HepG2 (cell line): ENCODE data around the gene SURF1. TPM values are rescaled to one million over a fixed set of nuclear protein-coding genes. Genes with fewer than 3 reads are reported as not detected.

ENCODE experiments used
- AGO1 ChIP-seq: fragments of 200-400 bp; formaldehyde crosslinking; IDR thresholded peaks from 2 replicates; pipeline ENCODE4 v1.6.1; 2017; ENCODE audit warnings: mild to moderate bottlenecking, low read depth, low read length, moderate library complexity; ENCODE audit not compliant: poor library complexity, severe bottlenecking
- AHDC1 ChIP-seq: sonication (generic); formaldehyde crosslinking; IDR thresholded peaks from 2 replicates; pipeline ENCODE4 v1.5.1; 2020; ENCODE audit warnings: mild to moderate bottlenecking, missing genetic modification reagents, borderline replicate concordance
- AKAP8 ChIP-seq: sonication (generic); formaldehyde crosslinking; IDR thresholded peaks from 2 replicates; pipeline ENCODE4 v1.5.1; 2020; ENCODE audit warnings: mild to moderate bottlenecking, missing genetic modification reagents
- CCAR2 ChIP-seq: fragments of 200-400 bp; formaldehyde crosslinking; optimal IDR thresholded peaks from 2 replicates; pipeline ENCODE3; 2018; ENCODE audit warnings: low read depth, mild to moderate bottlenecking, low read length, moderate library complexity
- CSRNP2 ChIP-seq: sonication (generic); formaldehyde crosslinking; conservative IDR thresholded peaks from 2 replicates; pipeline ENCODE4 v1.8.0; 2022; ENCODE audit warnings: low read depth, missing genetic modification reagents
- FOXC1 ChIP-seq: sonication (generic); formaldehyde crosslinking; IDR thresholded peaks from 2 replicates; pipeline ENCODE4 v1.8.0; 2022; ENCODE audit warnings: mild to moderate bottlenecking, missing genetic modification reagents, borderline replicate concordance
- FOXK1 ChIP-seq: sonication (generic); formaldehyde crosslinking; IDR thresholded peaks from 2 replicates; pipeline ENCODE4 v1.4.0; 2020; ENCODE audit warnings: low read depth, missing genetic modification reagents, borderline replicate concordance
- FOXM1 ChIP-seq: sonication (generic); formaldehyde crosslinking; IDR thresholded peaks from 2 replicates; pipeline ENCODE4 v1.5.0; 2020; ENCODE audit warnings: missing genetic modification reagents
- HNF4G ChIP-seq, 2 experiments: sonication (generic) in 1 of 2; formaldehyde crosslinking in 1 of 2; IDR thresholded peaks; 2 replicates each; pipeline versions ENCODE4 v1.4.0 to v1.6.1; 2011 to 2020; ENCODE audit warnings: borderline replicate concordance in 2 of 2, low read depth in 2 of 2, mild to moderate bottlenecking in 2 of 2, low read length in 1 of 2, missing genetic modification reagents in 1 of 2, moderate library complexity in 1 of 2
- MTF2 ChIP-seq: sonication (generic); formaldehyde crosslinking; IDR thresholded peaks from 2 replicates; pipeline ENCODE4 v1.5.0; 2020; ENCODE audit warnings: missing genetic modification reagents, borderline replicate concordance
- NFKB2 ChIP-seq: sonication (generic); formaldehyde crosslinking; IDR thresholded peaks from 2 replicates; pipeline ENCODE4 v1.4.0; 2020; ENCODE audit warnings: missing genetic modification reagents, borderline replicate concordance
- POLR2G ChIP-seq: fragments of 200-400 bp; formaldehyde crosslinking; IDR thresholded peaks from 2 replicates; pipeline ENCODE4 v1.6.1; 2018; ENCODE audit warnings: mild to moderate bottlenecking, low read depth, low read length, moderate library complexity
- SRY ChIP-seq: sonication (generic); formaldehyde crosslinking; IDR thresholded peaks from 2 replicates; pipeline ENCODE4 v1.8.0; 2022; ENCODE audit warnings: mild to moderate bottlenecking, missing genetic modification reagents
- STAG1 ChIP-seq: sonication (generic); formaldehyde crosslinking; IDR thresholded peaks from 2 replicates; pipeline ENCODE4 v1.4.0; 2020; ENCODE audit warnings: missing genetic modification reagents
- TSC22D2 ChIP-seq: sonication (generic); formaldehyde crosslinking; IDR thresholded peaks from 2 replicates; pipeline ENCODE4 v1.5.1; 2020; ENCODE audit warnings: missing genetic modification reagents, mild to moderate bottlenecking, borderline replicate concordance
- ZBED4 ChIP-seq: sonication (generic); formaldehyde crosslinking; IDR thresholded peaks from 2 replicates; pipeline ENCODE4 v1.4.0; 2020; ENCODE audit warnings: missing genetic modification reagents, borderline replicate concordance
- polyA plus RNA-seq, 8 experiments: library from polyadenylated mRNA; depleted of rRNA in 3 of 8; stranded (reverse) in 7 of 8; unstranded in 1 of 8; fragments of >200 nt; fragmentation: Illumina TruSeq in 4 of 8; extraction: Trizol in 4 of 8; gene quantifications; 2 replicates each; pipeline versions ENCODE4 v1.2.1 to v1.2.3, GENCODE V29; 2011 to 2016; ENCODE audit warnings: low read depth in 4 of 8, missing spikeins in 1 of 8, mixed read lengths in 1 of 8; ENCODE audit not compliant: insufficient read depth in 1 of 8
- total RNA-seq, 5 experiments: library from RNA; depleted of rRNA; stranded (reverse); fragments of >200 nt; fragmentation: Illumina TruSeq; extraction: Trizol; gene quantifications; 2 replicates each; pipeline ENCODE4 v1.2.3, GENCODE V29; 2016; ENCODE audit warnings: low read depth in 1 of 5

Gene SURF1
- total and polyA plus RNA-seq, 2 of the 13 experiments (the other 11 are each of a cell fraction or from before 2014, with no cell fraction given) = 17.8 to 40.7 TPM

- TF ChIP-seq HNF4G (IDR thresholded peaks at IDR 0.05; ENCODE audit: borderline replicate concordance, low read depth, low read length) (no peak; the same call in 1 of the 2 replicates), HNF4G (CRISPR knock-in tag; IDR thresholded peaks at IDR 0.05; ENCODE audit: borderline replicate concordance, low read depth) (no peak), CCAR2 (no peak), CSRNP2 (CRISPR knock-in tag) (no peak), AKAP8 (CRISPR knock-in tag) (peak; percentile 63; the same call in 1 of the 2 replicates), STAG1 (no peak), POLR2G (peak; percentile 86), MTF2 (CRISPR knock-in tag) (no peak), TSC22D2 (CRISPR knock-in tag) (no peak; the same call in 1 of the 2 replicates), AHDC1 (CRISPR knock-in tag) (no peak; the same call in 1 of the 2 replicates), NFKB2 (no peak), SRY (CRISPR knock-in tag) (no peak), ZBED4 (no peak; the same call in 1 of the 2 replicates), FOXC1 (CRISPR knock-in tag) (no peak), FOXK1 (CRISPR knock-in tag) (no peak), FOXM1 (CRISPR knock-in tag) (no peak), AGO1 (no peak)
Measured at GRCh38 chr9:133375724-133376654, 19.7 kb upstream of the SURF1 start, which contains the start of the genes STKLD1 and SURF4 (continued).
